Activated CD8-positive, alpha-beta T cell treated with anti-CD3 and anti-CD28 coated beads, Interleukin-2, amount 10 ng/mL, durations not matched to agents 7 days and 5 days (primary cell): Measurements from ENCODE around the gene FAM168A. TPM values are rescaled to one million over a fixed set of nuclear protein-coding genes. Genes with fewer than 3 reads are reported as not detected.

ENCODE experiments used
- ATAC-seq: fragments of 150-1000 bp; cut with Tn5 transposase; one replicate; pipeline ENCODE4 v1.10.0; 2021; ENCODE audit warnings: moderate library complexity
- CTCF ChIA-PET: fragments of 350-600 bp; sonication (Branson Sonifier 250); formaldehyde crosslinking; loops from one replicate; lab custom pipeline; 2021; ENCODE audit warnings: antibody characterized with exemption; lab: Charles Lee
- POLR2A ChIA-PET: fragments of 350-600 bp; sonication (Branson Sonifier 250); formaldehyde crosslinking; loops from one replicate; lab custom pipeline; 2021; ENCODE audit warnings: antibody characterized with exemption; lab: Charles Lee
- DNase-seq: peaks from one replicate; pipeline ENCODE4 v3.0.0-alpha.2; 2020
- H3K27ac Mint-ChIP-seq: one replicate; pipeline ENCODE4 v1.8.0; 2021; ENCODE audit warnings: mild to moderate bottlenecking, mixed read lengths
- H3K27me3 Mint-ChIP-seq: one replicate; pipeline ENCODE4 v1.8.0; 2021; ENCODE audit warnings: low read depth, mixed read lengths
- H3K36me3 Mint-ChIP-seq: one replicate; pipeline ENCODE4 v1.8.0; 2021; ENCODE audit warnings: low read depth, mixed read lengths
- H3K4me1 Mint-ChIP-seq: one replicate; pipeline ENCODE4 v1.8.0; 2021; ENCODE audit warnings: low read depth, mixed read lengths
- H3K4me3 Mint-ChIP-seq: one replicate; pipeline ENCODE4 v1.8.0; 2021; ENCODE audit warnings: mild to moderate bottlenecking, mixed read lengths
- H3K9me3 Mint-ChIP-seq: one replicate; pipeline ENCODE4 v1.8.0; 2022; ENCODE audit warnings: mixed read lengths; ENCODE audit not compliant: insufficient read depth
- total RNA-seq, 2 experiments: library from RNA; stranded (reverse); gene quantifications; one replicate each; pipeline ENCODE4 v1.2.3, GENCODE V29; 2021

The FAM168A gene
- total RNA-seq, 2 experiments from 2014 or later, result 25.9 to 27.8 TPM

DNA sequence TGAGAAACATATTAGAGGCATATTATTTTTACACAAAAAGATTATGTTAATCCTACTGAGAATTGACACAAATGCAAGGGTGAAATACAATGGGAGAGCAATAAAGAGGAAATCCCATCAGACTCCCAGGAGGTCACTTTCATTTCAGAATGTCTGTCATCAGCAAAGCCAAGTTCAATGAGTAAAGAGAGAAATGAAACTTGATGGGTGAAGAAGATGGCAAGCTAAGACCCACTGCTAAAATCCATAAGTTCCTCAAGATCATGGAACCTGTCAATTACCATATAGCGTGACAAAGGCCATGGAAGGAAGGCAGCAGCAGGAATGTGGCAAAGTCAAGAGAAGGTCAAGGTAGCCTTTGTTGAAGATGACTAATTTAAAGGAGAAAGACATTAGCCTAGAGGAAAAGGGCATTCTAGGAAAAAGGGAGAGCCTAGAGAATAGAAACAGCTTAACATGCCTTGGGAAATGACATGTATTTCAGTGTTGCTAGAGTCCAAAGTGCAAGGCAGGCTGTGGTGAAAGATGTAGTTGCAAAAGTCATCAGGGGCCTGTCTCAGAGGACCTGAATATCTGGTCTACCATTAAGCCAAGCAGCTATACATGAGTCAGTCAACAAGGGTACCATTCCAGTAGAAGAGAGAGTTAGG lies 43.1 kb downstream of the FAM168A start:
- H3K4me3 Mint-ChIP-seq, result no peak overlapping the region
- ChIA-PET POLR2A (no interaction called here), CTCF (no interaction called here)
- H3K27me3 Mint-ChIP-seq, result no peaks in the 10 kb centered on the region
- DNase-seq (no peak), ATAC-seq (no peak)
- H3K27ac Mint-ChIP-seq, result no peak overlapping the region
- peaks cover 14% of the 10 kb centered on the region for H3K4me1 Mint-ChIP-seq
- peaks cover 3% of the 10 kb centered on the region for H3K36me3 Mint-ChIP-seq
- no peaks in the 10 kb centered on the region for H3K9me3 Mint-ChIP-seq

DNA sequence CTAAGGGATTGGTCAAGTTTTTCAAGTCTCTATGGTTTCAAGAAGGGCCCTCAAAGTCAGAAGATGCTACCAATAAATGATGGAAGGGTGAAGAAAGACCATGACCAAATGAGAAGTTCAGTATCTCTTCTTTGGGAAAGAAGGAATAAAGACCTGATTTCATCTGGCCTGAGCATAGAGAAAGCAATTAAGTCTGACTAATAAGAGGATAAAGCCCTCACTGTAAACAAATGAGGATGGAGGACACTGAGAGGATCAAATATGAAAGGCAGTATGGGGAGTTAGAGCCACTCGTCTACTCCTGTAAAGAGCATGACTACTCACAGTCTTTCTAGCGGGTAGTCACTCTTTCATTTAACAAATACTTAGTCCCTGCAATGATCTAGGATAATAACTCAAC lies 44.6 kb downstream of the FAM168A start:
- DNase-seq (no peak), ATAC-seq (no peak)
- Mint-ChIP-seq H3K4me3 (no peak overlapping the region), H3K36me3 (peaks cover 2% of the 10 kb centered on the region), H3K4me1 (peaks cover 19% of the 10 kb centered on the region), H3K27me3 (no peaks in the 10 kb centered on the region), H3K27ac (no peak overlapping the region), H3K9me3 (no peaks in the 10 kb centered on the region)
- ChIA-PET POLR2A (no interaction called here), CTCF (no interaction called here)

DNA sequence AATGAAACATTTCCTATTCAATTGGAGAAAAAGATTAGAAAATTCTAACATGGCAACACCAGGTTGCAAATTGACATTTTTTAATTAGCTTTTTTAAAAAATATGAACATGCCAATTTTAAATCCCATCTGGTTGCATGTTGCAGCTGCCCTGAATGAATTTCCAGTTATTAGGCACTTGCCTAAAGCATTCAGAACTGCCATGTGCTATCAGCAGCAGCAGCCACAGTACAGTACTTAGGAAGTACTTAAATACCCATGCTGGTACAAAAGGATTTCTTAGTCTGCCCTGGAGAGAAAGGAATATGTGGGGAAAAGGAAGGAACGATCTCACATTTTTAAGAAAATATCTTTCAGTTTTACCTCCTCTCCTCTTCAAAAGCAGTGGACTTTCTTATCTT lies 46.2 kb downstream of the FAM168A start:
- Mint-ChIP-seq H3K36me3 (no peaks in the 10 kb centered on the region), H3K27ac (no peak overlapping the region), H3K27me3 (no peaks in the 10 kb centered on the region), H3K9me3 (no peaks in the 10 kb centered on the region), H3K4me3 (no peak overlapping the region), H3K4me1 (peaks cover 19% of the 10 kb centered on the region)
- DNase-seq (no peak), ATAC-seq (no peak)
- POLR2A ChIA-PET, result no interaction called here
- CTCF ChIA-PET, result no interaction called here

DNA sequence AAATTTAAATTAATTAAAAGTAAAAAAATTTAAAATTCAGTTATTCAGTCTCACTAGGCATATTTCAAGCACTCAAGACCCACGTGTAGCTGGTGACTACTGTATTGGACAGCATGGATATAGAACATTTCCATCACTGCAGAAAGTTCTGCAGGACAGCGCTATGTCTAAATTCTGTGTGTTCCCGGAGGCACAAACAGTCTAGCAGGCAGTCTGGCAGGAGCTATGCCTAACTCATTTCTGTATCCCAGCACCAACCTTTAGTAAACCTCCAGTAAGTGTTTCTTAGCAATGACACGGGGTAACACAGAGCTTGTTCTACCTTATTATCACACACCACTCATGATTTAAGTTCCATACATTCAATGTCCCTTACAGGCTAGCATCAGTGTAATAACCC lies 48.5 kb downstream of the FAM168A start:
- POLR2A ChIA-PET, result no interaction called here
- CTCF ChIA-PET, result interaction anchor here (1.1 to 2.8 kb wide), 2 partner anchors 10 to 20 kb away, joined by 3 to 8 read pairs; no protein-coding TSS in a partner anchor
- Mint-ChIP-seq H3K4me3 (no peak overlapping the region), H3K27me3 (no peaks in the 10 kb centered on the region), H3K27ac (no peak overlapping the region), H3K36me3 (no peaks in the 10 kb centered on the region), H3K4me1 (peaks cover 19% of the 10 kb centered on the region), H3K9me3 (no peaks in the 10 kb centered on the region)
- DNase-seq (no peak), ATAC-seq (no peak)

DNA sequence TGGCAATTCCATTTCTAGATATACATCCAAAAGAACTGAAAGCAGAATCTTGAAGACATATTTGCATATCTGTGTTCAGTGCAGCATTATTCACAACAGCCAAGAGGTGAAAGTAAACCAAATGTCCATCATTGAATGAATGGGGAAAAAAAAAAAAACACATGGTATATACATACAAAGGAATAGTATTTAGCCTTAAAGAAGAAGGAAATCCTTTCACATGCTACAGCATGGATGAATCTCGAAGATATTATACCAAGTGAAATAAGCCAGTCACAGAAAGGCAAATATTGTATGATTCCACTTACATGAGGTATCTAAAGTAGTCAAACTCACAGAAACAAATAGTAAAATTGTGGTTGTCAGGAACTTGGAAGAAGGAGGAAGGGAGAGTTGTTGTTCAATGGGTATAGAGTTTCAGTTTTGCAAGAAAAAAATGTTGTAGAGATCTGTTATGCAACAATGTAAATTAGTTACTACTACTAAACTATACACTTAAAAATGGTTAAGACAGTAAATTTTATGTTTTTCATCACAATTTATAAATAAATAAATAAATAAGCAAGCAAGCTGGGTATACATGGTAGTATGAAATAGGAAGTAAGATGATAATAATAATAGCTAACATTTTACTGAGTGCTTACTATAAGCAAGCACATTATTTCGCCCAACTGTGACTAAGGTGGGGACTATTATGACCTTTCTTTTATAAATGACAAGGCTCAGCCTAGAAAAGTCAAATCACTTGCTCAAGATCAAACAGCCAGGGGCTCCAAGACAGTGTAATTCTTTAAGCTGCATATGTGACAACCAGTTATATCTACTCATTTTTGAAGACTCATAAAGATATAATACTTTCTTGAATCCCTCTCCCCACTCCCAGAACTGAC lies 50.0 kb downstream of the FAM168A start:
- DNase-seq (no peak), ATAC-seq (no peak)
- H3K36me3 Mint-ChIP-seq, result no peaks in the 10 kb centered on the region
- peaks cover 19% of the 10 kb centered on the region for H3K4me1 Mint-ChIP-seq
- ChIA-PET POLR2A (no interaction called here), CTCF (interaction anchor here (1.1 to 2.8 kb wide), 2 partner anchors 9 to 19 kb away, joined by 3 to 8 read pairs; no protein-coding TSS in a partner anchor)
- H3K9me3 Mint-ChIP-seq, result no peaks in the 10 kb centered on the region
- H3K27ac Mint-ChIP-seq, result no peak overlapping the region
- no peaks in the 10 kb centered on the region for H3K27me3 Mint-ChIP-seq
- H3K4me3 Mint-ChIP-seq, result no peak overlapping the region

DNA sequence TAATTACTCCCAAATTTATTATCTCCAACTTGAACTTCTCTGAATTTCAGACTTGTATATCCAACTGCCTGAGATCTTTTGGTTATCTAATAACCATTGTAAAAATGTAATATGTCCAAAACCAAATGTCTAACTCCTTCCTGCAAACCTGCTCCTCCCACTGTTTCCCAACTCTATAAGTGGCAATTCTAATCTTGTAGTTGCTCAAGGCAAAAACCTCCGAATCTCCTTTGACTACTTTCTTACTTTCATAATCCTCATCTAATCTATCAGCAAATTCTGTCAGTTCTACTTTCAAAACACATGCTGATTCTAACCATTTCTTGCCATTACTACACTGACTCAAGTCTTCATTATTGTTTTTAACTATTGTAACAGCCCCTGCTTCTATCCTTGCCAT lies 55.7 kb downstream of the FAM168A start:
- no peaks in the 10 kb centered on the region for H3K9me3 Mint-ChIP-seq
- H3K27me3 Mint-ChIP-seq, result no peaks in the 10 kb centered on the region
- H3K27ac Mint-ChIP-seq, result no peak overlapping the region
- peaks cover 18% of the 10 kb centered on the region for H3K4me1 Mint-ChIP-seq
- ChIA-PET POLR2A (no interaction called here), CTCF (interaction anchor here (0.9 kb wide), 1 partner anchor 22 kb away, joined by 3 read pairs; no protein-coding TSS in a partner anchor)
- H3K36me3 Mint-ChIP-seq, result no peaks in the 10 kb centered on the region
- ATAC-seq, result no peak
- no peak overlapping the region for H3K4me3 Mint-ChIP-seq
- DNase-seq, result no peak

DNA sequence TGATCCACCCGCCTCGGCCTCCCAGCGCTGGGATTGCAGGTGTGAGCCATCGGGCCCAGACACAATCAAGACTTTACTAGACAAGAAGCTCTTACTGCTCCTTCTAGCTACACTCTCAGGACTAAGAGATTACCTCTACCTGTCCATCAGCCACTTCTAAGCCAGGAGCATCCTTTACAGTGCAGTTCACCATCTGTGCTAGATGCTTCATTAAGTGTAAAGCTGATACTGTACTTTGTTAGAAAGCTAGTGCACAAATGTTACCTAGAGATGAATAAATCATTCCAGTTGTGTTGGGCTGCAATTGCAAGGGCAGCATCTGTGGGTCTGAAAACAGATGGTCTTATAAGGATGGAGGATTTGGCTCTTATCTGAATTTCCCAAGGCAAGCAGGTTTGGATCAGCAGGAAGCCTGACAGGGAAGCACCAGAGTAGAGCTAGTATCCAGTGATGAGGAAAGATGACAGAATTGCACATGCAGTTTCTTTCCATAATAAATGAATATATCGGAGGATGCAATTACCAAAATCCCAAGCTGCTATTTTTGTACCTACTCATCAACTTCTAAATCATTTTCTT lies 58.3 kb downstream of the FAM168A start:
- ATAC-seq (no peak), DNase-seq (no peak)
- peaks cover 8% of the 10 kb centered on the region for H3K36me3 Mint-ChIP-seq
- H3K4me3 Mint-ChIP-seq, result no peak overlapping the region
- peaks cover 21% of the 10 kb centered on the region for H3K4me1 Mint-ChIP-seq
- H3K27me3 Mint-ChIP-seq, result no peaks in the 10 kb centered on the region
- CTCF ChIA-PET, result interaction anchor here (1.3 to 2.3 kb wide), 2 partner anchors 10 to 189 kb away, joined by 4 to 8 read pairs; no protein-coding TSS in a partner anchor
- POLR2A ChIA-PET, result interaction anchor here (0.9 to 2.0 kb wide), 2 partner anchors 19 to 59 kb away, joined by 4 to 6 read pairs; partner anchors contain the start of gene FAM168A
- H3K27ac Mint-ChIP-seq, result no peak overlapping the region
- H3K9me3 Mint-ChIP-seq, result no peaks in the 10 kb centered on the region

- Mint-ChIP-seq H3K27ac (peak overlapping the region; percentile 90), H3K36me3 (peaks cover 8% of the 10 kb centered on the region), H3K4me3 (peak overlapping the region; percentile 20), H3K4me1 (peaks cover 21% of the 10 kb centered on the region), H3K9me3 (no peaks in the 10 kb centered on the region), H3K27me3 (no peaks in the 10 kb centered on the region)
- ATAC-seq (peak; percentile 95), DNase-seq (peak; percentile 48)
- ChIA-PET CTCF (interaction anchor here (0.7 to 2.3 kb wide), 6 partner anchors 10 to 188 kb away, joined by 3 to 8 read pairs (median 3); no protein-coding TSS in a partner anchor), POLR2A (interaction anchor here (0.9 to 2.0 kb wide), 2 partner anchors 18 to 60 kb away, joined by 4 to 6 read pairs; partner anchors contain the start of gene FAM168A)
Measured at GRCh38 chr11:73538381-73538872, 59.5 kb downstream of the FAM168A start.

- Mint-ChIP-seq H3K4me3 (no peak overlapping the region), H3K27me3 (no peaks in the 10 kb centered on the region), H3K4me1 (peaks cover 21% of the 10 kb centered on the region), H3K27ac (peak overlapping the region; percentile 90), H3K9me3 (no peaks in the 10 kb centered on the region), H3K36me3 (peaks cover 8% of the 10 kb centered on the region)
- ATAC-seq (no peak), DNase-seq (no peak)
- ChIA-PET CTCF (interaction anchor here (0.8 to 2.3 kb wide), 5 partner anchors 9 to 187 kb away, joined by 3 to 8 read pairs (median 3); no protein-coding TSS in a partner anchor), POLR2A (interaction anchor here (2.0 kb wide), 1 partner anchor 60 kb away, joined by 6 read pairs; the partner anchor contains the start of gene FAM168A)
Measured at GRCh38 chr11:73537969-73538368, 59.9 kb downstream of the FAM168A start.

GRCh38 chr11:73536961-73537360 lies 61.0 kb downstream of the FAM168A start:
- Mint-ChIP-seq H3K9me3 (no peaks in the 10 kb centered on the region), H3K27ac (peak overlapping the region; percentile 22), H3K36me3 (peaks cover 8% of the 10 kb centered on the region), H3K4me3 (no peak overlapping the region), H3K4me1 (peaks cover 22% of the 10 kb centered on the region), H3K27me3 (no peaks in the 10 kb centered on the region)
- POLR2A ChIA-PET, result no interaction called here
- no peak for ATAC-seq
- CTCF ChIA-PET, result no interaction called here
- no peak for DNase-seq

GRCh38 chr11:73532310-73532709 lies 65.6 kb downstream of the FAM168A start:
- H3K4me3 Mint-ChIP-seq, result no peak overlapping the region
- DNase-seq (no peak), ATAC-seq (no peak)
- no peaks in the 10 kb centered on the region for H3K9me3 Mint-ChIP-seq
- POLR2A ChIA-PET, result no interaction called here
- H3K4me1 Mint-ChIP-seq, result peaks cover 22% of the 10 kb centered on the region
- H3K27me3 Mint-ChIP-seq, result no peaks in the 10 kb centered on the region
- H3K36me3 Mint-ChIP-seq, result peaks cover 8% of the 10 kb centered on the region
- CTCF ChIA-PET, result interaction anchor here (1.6 kb wide), 1 partner anchor 27 kb away, joined by 3 read pairs; no protein-coding TSS in a partner anchor
- H3K27ac Mint-ChIP-seq, result no peak overlapping the region
